GM23338 (cell line): ENCODE measurements around the gene AMFR. TPM values are rescaled to one million over a fixed set of nuclear protein-coding genes. Genes with fewer than 3 reads are reported as not detected.

Source experiments
- ATAC-seq: fragments of 200-7000 bp; cut with Tn5 transposase; 3 replicates; pipeline ENCODE4 v1.9.1; 2020
- DNase-seq: peaks from one replicate; pipeline ENCODE4 v3.0.0-alpha.2; 2015; ENCODE audit warnings: low spot score
- H2AFZ ChIP-seq: fragments of 200-600 bp; sonication (generic); 2 replicates; pipeline ENCODE4 v1.8.0; 2016; ENCODE audit warnings: antibody characterized with exemption, mild to moderate bottlenecking, moderate library complexity
- H3F3A ChIP-seq: fragments of 200-600 bp; sonication (generic); replicated peaks from 2 replicates; pipeline ENCODE4 v1.8.0; 2017; ENCODE audit warnings: antibody characterized with exemption, mixed run types, low read depth
- H3K27ac ChIP-seq: fragments of 200-600 bp; sonication (generic); 2 replicates; pipeline ENCODE4 v1.6.1; 2016; ENCODE audit warnings: low read depth
- H3K27me3 ChIP-seq: fragments of 200-600 bp; sonication (generic); 2 replicates; pipeline ENCODE4 v1.8.0; 2016; ENCODE audit warnings: mild to moderate bottlenecking, mixed run types, moderate library complexity; ENCODE audit not compliant: insufficient read depth
- H3K36me3 ChIP-seq: fragments of 200-600 bp; sonication (generic); 2 replicates; pipeline ENCODE4 v1.8.0; 2016; ENCODE audit warnings: mild to moderate bottlenecking; ENCODE audit not compliant: insufficient read depth
- H3K4me1 ChIP-seq: fragments of 200-600 bp; sonication (generic); 2 replicates; pipeline ENCODE4 v1.8.0; 2016; ENCODE audit warnings: mild to moderate bottlenecking, moderate library complexity; ENCODE audit not compliant: insufficient read depth
- H3K4me2 ChIP-seq: fragments of 200-600 bp; sonication (generic); 2 replicates; pipeline ENCODE4 v1.7.1; 2017; ENCODE audit warnings: mixed run types
- H3K4me3 ChIP-seq: fragments of 200-600 bp; sonication (generic); 2 replicates; pipeline ENCODE4 v1.6.1; 2016; ENCODE audit warnings: mixed run types
- H3K79me2 ChIP-seq: fragments of 200-600 bp; sonication (generic); replicated peaks from 2 replicates; pipeline ENCODE4 v1.8.0; 2017; ENCODE audit warnings: mild to moderate bottlenecking; ENCODE audit not compliant: insufficient read depth
- H3K9me2 ChIP-seq: fragments of 200-600 bp; sonication (generic); 2 replicates; pipeline ENCODE4 v1.8.0; 2017; ENCODE audit not compliant: insufficient read depth
- H4K20me1 ChIP-seq: fragments of 200-600 bp; sonication (generic); replicated peaks from 2 replicates; pipeline ENCODE4 v1.8.0; 2017; ENCODE audit warnings: mild to moderate bottlenecking; ENCODE audit not compliant: insufficient read depth
- H3K27ac Mint-ChIP-seq: 2 replicates; pipeline ENCODE4 v1.8.0; 2020; ENCODE audit warnings: inconsistent platforms, mild to moderate bottlenecking, moderate library complexity, mixed read lengths
- H3K27me3 Mint-ChIP-seq: 3 replicates; pipeline ENCODE4 v1.8.0; 2022; ENCODE audit warnings: low read depth, mild to moderate bottlenecking, moderate library complexity, mixed read lengths, inconsistent platforms; ENCODE audit not compliant: insufficient read depth, poor library complexity
- H3K36me3 Mint-ChIP-seq: 3 replicates; pipeline ENCODE4 v1.8.0; 2021; ENCODE audit warnings: low read depth, mild to moderate bottlenecking, inconsistent platforms, moderate library complexity, mixed read lengths
- H3K4me1 Mint-ChIP-seq: 3 replicates; pipeline ENCODE4 v1.8.0; 2020; ENCODE audit warnings: mild to moderate bottlenecking, inconsistent platforms, mixed read lengths
- H3K4me3 Mint-ChIP-seq: 3 replicates; pipeline ENCODE4 v1.8.0; 2021; ENCODE audit warnings: moderate library complexity, mild to moderate bottlenecking, inconsistent platforms, mixed read lengths
- H3K9me3 Mint-ChIP-seq: 3 replicates; pipeline ENCODE4 v1.8.0; 2020; ENCODE audit warnings: moderate library complexity, mild to moderate bottlenecking, inconsistent platforms, mixed read lengths
- CREB1 ChIP-seq: fragments of 250-450 bp; sonication (Bioruptor Pico); IDR thresholded peaks from 2 replicates; pipeline ENCODE4 v1.5.0; 2020; ENCODE audit warnings: low read depth, mild to moderate bottlenecking, moderate library complexity
- EZH2 ChIP-seq: fragments of 200-600 bp; sonication (generic); IDR thresholded peaks from one replicate; pipeline ENCODE4 v1.8.0; 2017; ENCODE audit warnings: antibody characterized with exemption, mild to moderate bottlenecking, low read depth; ENCODE audit not compliant: unreplicated experiment
- EZH2phosphoT487 ChIP-seq: fragments of 200-600 bp; sonication (generic); IDR thresholded peaks from one replicate; pipeline ENCODE4 v1.8.1; 2018; ENCODE audit warnings: antibody characterized with exemption; ENCODE audit not compliant: unreplicated experiment
- JUNB ChIP-seq: IDR thresholded peaks from one replicate; pipeline ENCODE4 v1.6.1; 2016; ENCODE audit warnings: antibody characterized with exemption; ENCODE audit not compliant: unreplicated experiment
- NANOG ChIP-seq: IDR thresholded peaks from 2 replicates; pipeline ENCODE4 v1.6.1; 2016; ENCODE audit warnings: antibody characterized with exemption, borderline replicate concordance
- POLR2AphosphoS5 ChIP-seq: IDR thresholded peaks from 2 replicates; pipeline ENCODE4 v1.6.1; 2016; ENCODE audit warnings: antibody characterized with exemption, low read depth
- STAT1 ChIP-seq: IDR thresholded peaks from one replicate; pipeline ENCODE4 v1.6.1; 2016; ENCODE audit warnings: antibody characterized with exemption; ENCODE audit not compliant: unreplicated experiment
- ZNF114 ChIP-seq: fragments of 250-450 bp; sonication (Bioruptor Pico); IDR thresholded peaks from 2 replicates; pipeline ENCODE4 v1.5.0; 2020; ENCODE audit warnings: mild to moderate bottlenecking, moderate library complexity
- ZNF331 ChIP-seq: fragments of 250-450 bp; sonication (Bioruptor Pico); IDR thresholded peaks from 2 replicates; pipeline ENCODE4 v1.5.0; 2020; ENCODE audit warnings: low read depth, mild to moderate bottlenecking, moderate library complexity
- polyA plus RNA-seq: library from polyadenylated mRNA; unstranded; fragments of >200 nt; fragmentation: Nextera tagmentation; extraction: Ambion mirVana; gene quantifications from 2 replicates; pipeline ENCODE4 v1.2.1, GENCODE V29; 2016
- total RNA-seq: library from RNA; depleted of rRNA; stranded (reverse); fragments of >200 nt; shearing (Covaris generic); gene quantifications from 2 replicates; pipeline ENCODE4 v1.2.3, GENCODE V29; 2014
- TF ChIP-seq, protein P1 (sequence below), 2 experiments: fragments of 200-600 bp in 1 of 2; sonication (generic) in 1 of 2; conservative IDR thresholded peaks; 2 replicates each; pipeline versions ENCODE4 v1.5.1 to v1.6.1; 2016 to 2017; ENCODE audit warnings: antibody characterized with exemption in 2 of 2, low read depth in 2 of 2, mild to moderate bottlenecking in 2 of 2, moderate library complexity in 1 of 2
- TF ChIP-seq, protein P2 (sequence below): IDR thresholded peaks from one replicate; pipeline ENCODE4 v1.6.1; 2018; ENCODE audit warnings: antibody characterized with exemption; ENCODE audit not compliant: unreplicated experiment
- TF ChIP-seq, protein P3 (sequence below): IDR thresholded peaks from 2 replicates; pipeline ENCODE4 v1.6.1; 2016; ENCODE audit warnings: antibody characterized with exemption

Gene AMFR
- total and polyA plus RNA-seq, 2 experiments from 2014 or later = 9.0 to 41.1 TPM

DNA sequence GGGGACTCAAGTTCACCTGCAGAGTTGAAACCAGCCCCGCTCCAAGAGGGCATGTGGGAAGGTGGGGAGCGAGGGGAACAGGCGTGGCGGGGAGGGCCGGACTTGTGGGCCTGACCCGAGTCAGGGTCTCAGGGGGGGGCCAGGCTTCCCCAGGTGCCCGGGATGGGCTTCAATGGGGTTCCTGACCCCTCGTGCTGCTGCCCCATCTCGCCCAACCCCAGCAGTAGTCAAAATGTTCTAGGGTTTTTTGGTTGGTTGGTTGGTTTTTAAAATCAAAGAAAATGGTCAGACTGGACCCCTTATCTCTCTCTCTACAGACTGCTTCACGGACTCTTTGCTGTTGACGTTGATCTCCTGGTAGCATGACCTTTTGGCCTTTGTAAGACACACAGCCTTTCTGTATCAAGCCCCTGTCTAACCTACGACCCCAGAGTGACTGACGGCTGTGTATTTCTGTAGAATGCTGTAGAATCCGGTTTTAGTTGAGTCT lies 69.5 kb downstream of the AMFR start:
- Histone ChIP-seq H4K20me1 (no peaks in the 10 kb centered on the region), H3K27ac (peak overlapping the region; percentile 48; the same call in 1 of the 2 replicates), H3K9me2 (no peaks in the 10 kb centered on the region), H3K27me3 (no peaks in the 10 kb centered on the region), H3K4me1 (peaks cover 23% of the 10 kb centered on the region), H3K36me3 (no peaks in the 10 kb centered on the region), H2AFZ (peak overlapping the region; percentile 96), H3F3A (no peaks in the 10 kb centered on the region; the same call in 1 of the 2 replicates), H3K4me3 (peak overlapping the region; percentile 38), H3K79me2 (no peaks in the 10 kb centered on the region), H3K4me2 (peak overlapping the region; percentile 74)
- Mint-ChIP-seq H3K27me3 (peaks cover 4% of the 10 kb centered on the region), H3K4me1 (peaks cover 38% of the 10 kb centered on the region), H3K36me3 (no peaks in the 10 kb centered on the region), H3K4me3 (peak overlapping the region; percentile 74), H3K9me3 (no peaks in the 10 kb centered on the region), H3K27ac (no peak overlapping the region)
- ATAC-seq = peak; percentile 2; the same call in 2 of the 3 replicates
- no peak for DNase-seq
- TF ChIP-seq, protein P1, sequence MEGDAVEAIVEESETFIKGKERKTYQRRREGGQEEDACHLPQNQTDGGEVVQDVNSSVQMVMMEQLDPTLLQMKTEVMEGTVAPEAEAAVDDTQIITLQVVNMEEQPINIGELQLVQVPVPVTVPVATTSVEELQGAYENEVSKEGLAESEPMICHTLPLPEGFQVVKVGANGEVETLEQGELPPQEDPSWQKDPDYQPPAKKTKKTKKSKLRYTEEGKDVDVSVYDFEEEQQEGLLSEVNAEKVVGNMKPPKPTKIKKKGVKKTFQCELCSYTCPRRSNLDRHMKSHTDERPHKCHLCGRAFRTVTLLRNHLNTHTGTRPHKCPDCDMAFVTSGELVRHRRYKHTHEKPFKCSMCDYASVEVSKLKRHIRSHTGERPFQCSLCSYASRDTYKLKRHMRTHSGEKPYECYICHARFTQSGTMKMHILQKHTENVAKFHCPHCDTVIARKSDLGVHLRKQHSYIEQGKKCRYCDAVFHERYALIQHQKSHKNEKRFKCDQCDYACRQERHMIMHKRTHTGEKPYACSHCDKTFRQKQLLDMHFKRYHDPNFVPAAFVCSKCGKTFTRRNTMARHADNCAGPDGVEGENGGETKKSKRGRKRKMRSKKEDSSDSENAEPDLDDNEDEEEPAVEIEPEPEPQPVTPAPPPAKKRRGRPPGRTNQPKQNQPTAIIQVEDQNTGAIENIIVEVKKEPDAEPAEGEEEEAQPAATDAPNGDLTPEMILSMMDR (conservative IDR thresholded peaks at IDR 0.05; ENCODE audit: low read depth in 2 of 2) = no peak
- TF ChIP-seq, protein P2, sequence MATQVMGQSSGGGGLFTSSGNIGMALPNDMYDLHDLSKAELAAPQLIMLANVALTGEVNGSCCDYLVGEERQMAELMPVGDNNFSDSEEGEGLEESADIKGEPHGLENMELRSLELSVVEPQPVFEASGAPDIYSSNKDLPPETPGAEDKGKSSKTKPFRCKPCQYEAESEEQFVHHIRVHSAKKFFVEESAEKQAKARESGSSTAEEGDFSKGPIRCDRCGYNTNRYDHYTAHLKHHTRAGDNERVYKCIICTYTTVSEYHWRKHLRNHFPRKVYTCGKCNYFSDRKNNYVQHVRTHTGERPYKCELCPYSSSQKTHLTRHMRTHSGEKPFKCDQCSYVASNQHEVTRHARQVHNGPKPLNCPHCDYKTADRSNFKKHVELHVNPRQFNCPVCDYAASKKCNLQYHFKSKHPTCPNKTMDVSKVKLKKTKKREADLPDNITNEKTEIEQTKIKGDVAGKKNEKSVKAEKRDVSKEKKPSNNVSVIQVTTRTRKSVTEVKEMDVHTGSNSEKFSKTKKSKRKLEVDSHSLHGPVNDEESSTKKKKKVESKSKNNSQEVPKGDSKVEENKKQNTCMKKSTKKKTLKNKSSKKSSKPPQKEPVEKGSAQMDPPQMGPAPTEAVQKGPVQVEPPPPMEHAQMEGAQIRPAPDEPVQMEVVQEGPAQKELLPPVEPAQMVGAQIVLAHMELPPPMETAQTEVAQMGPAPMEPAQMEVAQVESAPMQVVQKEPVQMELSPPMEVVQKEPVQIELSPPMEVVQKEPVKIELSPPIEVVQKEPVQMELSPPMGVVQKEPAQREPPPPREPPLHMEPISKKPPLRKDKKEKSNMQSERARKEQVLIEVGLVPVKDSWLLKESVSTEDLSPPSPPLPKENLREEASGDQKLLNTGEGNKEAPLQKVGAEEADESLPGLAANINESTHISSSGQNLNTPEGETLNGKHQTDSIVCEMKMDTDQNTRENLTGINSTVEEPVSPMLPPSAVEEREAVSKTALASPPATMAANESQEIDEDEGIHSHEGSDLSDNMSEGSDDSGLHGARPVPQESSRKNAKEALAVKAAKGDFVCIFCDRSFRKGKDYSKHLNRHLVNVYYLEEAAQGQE = no peak

DNA sequence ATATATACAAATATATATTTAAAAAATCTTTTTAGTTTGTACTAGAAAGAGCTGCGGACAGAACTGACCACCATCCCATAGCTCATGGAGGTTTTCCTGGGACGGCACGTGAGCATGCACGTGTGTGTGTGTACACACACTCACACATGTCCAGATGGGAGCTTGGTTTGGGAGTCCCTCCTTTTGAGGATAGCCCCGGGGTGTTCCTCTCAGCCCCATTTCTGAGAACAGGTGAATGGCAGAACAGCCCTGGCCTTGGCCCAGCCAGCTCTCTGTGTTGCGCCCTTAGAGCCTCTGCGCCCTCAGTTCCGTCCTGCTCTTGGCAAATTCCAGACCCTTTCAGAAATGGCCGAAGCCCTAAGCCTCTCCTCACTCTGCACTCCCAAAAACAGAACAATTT lies 70.1 kb downstream of the AMFR start:
- H3F3A ChIP-seq = no peaks in the 10 kb centered on the region; the same call in 1 of the 2 replicates
- Mint-ChIP-seq H3K27ac (no peak overlapping the region), H3K36me3 (no peaks in the 10 kb centered on the region; the same call in 2 of the 3 replicates), H3K9me3 (no peaks in the 10 kb centered on the region), H3K27me3 (peaks cover 4% of the 10 kb centered on the region), H3K4me3 (no peak overlapping the region), H3K4me1 (peaks cover 38% of the 10 kb centered on the region)
- H3K27ac ChIP-seq = no peak overlapping the region
- H2AFZ ChIP-seq = peak overlapping the region; percentile 96
- H3K9me2 ChIP-seq = no peaks in the 10 kb centered on the region
- DNase-seq (peak; percentile 6), ATAC-seq (no peak)
- no peaks in the 10 kb centered on the region for H4K20me1 ChIP-seq
- peak overlapping the region; percentile 74; the same call in 1 of the 2 replicates for H3K4me2 ChIP-seq
- H3K79me2 ChIP-seq = no peaks in the 10 kb centered on the region
- no peaks in the 10 kb centered on the region for H3K36me3 ChIP-seq
- no peak overlapping the region for H3K4me3 ChIP-seq
- H3K4me1 ChIP-seq = peaks cover 23% of the 10 kb centered on the region
- no peaks in the 10 kb centered on the region for H3K27me3 ChIP-seq
- TF ChIP-seq, protein P3, sequence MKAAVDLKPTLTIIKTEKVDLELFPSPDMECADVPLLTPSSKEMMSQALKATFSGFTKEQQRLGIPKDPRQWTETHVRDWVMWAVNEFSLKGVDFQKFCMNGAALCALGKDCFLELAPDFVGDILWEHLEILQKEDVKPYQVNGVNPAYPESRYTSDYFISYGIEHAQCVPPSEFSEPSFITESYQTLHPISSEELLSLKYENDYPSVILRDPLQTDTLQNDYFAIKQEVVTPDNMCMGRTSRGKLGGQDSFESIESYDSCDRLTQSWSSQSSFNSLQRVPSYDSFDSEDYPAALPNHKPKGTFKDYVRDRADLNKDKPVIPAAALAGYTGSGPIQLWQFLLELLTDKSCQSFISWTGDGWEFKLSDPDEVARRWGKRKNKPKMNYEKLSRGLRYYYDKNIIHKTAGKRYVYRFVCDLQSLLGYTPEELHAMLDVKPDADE = no peak
- no peak for TF ChIP-seq NANOG
- TF ChIP-seq JUNB = no peak
- TF ChIP-seq ZNF331 (CRISPR knock-in tag) = no peak
- TF ChIP-seq POLR2AphosphoS5 = no peak
- TF ChIP-seq ZNF114 (CRISPR knock-in tag) = no peak
- no peak for TF ChIP-seq EZH2phosphoT487
- TF ChIP-seq EZH2 = no peak
- TF ChIP-seq, protein P2 = no peak
- no peak for TF ChIP-seq STAT1
- no peak for TF ChIP-seq CREB1 (CRISPR knock-in tag)
- TF ChIP-seq, protein P1 (conservative IDR thresholded peaks at IDR 0.05; ENCODE audit: low read depth in 2 of 2) = no peak
